HG02970 (cell line): ENCODE data around the gene C1QTNF7.

Source experiments
- ATAC-seq: cut with Tn5 transposase; IDR thresholded peaks from one replicate; pipeline ENCODE4 v1.9.1; 2021; ENCODE audit warnings: mild to moderate bottlenecking, moderate library complexity, moderate number of reproducible peaks; ENCODE audit not compliant: unreplicated experiment, low FRiP score

Gene C1QTNF7

DNA sequence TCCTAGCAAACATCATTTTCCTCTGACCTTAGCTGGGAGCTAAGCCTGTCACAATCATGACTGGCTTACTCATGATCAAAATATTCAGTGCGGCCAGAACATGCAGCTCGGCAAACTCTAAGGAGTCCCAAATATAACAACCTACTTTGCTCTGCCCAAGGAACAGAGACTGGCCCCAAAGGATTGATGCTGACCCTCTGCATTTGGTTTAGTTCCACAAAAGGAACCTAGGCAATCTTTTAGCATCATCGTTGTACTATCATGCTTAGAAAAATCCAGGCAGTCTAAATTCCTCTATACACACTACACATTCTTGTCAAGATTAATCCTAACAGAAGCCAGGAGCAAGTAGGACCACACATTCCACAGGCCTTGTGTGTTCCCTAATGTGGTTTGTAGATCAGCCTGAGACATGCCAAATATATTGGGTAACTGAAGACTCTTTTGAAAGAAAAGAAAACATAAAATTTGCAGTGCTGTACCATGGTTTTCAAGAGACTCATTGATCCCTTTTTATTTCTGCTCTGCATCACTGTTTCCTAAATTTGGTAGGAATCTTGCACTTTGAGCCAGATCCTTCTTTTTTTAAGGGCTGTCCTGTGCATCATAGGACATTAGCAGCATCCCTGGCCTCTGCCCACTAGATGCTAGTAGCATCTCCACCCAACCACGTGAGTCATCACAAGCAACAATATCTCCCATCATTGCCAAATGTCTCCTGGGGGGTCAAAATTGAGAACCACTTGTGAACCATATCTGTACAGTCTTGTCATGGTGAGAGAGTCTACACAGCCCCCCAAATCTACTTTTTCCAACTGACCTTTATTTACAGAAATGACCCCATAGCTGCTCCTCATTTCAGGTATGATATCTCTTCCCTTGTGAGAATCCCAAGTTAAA is 24.3 kb downstream of the C1QTNF7 start:
- ATAC-seq, result no peak

DNA sequence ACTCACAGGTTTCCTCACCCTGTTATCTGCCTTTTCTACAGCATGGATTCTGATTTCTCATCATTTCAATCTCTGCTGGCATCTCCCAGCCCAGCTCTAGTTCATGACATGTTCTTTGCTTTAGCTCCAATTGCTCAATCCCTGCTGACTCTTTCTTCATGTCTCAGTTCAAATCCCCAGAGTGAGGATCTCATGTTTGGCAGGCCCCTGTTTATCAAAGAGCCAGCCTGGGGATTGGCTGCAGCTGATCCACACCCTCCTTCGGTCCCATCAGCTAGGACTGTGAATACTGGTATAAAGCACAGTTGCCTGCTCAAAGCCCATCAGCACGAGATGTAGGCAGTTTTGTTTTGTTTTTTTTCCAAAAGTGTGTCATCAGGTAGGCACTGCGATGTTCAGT is 27.5 kb downstream of the C1QTNF7 start:
- no peak for ATAC-seq

DNA sequence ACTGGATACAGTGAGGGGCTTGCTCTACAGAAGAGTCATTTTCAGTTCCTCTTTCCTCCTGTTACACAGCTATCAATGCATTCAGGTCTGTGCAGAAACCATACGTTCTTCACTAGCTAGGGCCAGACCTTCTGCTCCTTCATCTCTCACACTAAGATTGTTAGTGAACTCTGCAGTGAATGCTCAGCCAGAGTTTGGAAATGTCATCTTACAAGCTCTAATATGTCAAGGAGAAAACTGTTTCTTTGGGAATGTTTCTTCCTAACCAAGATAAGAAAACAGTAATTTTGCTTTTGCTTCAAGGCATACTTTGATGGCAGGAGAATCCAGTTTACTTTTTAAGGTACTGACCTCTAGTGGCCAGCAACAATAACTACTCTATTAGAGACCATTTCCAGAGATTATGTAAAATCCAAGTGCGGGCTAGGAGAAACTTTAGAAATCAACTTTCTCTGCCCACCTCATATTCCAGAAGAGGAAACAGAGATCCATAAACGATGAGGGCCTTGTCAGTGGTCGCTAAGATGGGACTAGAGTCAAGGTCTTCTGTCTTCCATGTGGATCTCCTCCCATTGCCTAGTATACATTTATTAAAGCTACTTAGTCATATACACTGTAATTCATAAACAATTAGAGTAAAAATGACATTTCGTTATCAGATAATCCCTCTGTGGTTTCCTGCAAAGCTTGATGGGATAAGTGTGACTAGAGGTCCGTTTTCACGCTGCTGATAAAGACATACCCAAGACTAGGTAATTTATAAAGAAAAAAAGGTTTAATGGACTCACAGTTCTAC is 29.8 kb downstream of the C1QTNF7 start:
- peak; percentile 81 for ATAC-seq

DNA sequence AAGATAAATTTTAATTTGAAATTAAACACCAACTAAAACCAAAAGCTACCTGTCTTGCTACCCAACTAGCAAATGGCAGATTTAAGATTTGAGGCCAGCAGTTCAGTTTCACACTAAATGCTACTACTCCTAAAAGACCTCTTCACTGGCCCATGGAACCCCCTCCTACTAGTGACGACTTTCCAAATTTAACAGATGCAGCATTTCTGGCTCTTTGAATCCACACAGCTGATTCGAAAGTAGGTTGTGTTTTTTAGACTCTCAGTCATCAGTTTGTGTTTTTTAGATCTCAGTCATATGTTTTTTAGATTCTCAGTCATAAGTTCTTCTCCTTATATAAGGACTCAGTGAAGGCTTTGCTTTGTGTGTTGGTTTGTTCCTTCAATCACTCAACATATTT is 30.8 kb downstream of the C1QTNF7 start:
- ATAC-seq, result no peak

DNA sequence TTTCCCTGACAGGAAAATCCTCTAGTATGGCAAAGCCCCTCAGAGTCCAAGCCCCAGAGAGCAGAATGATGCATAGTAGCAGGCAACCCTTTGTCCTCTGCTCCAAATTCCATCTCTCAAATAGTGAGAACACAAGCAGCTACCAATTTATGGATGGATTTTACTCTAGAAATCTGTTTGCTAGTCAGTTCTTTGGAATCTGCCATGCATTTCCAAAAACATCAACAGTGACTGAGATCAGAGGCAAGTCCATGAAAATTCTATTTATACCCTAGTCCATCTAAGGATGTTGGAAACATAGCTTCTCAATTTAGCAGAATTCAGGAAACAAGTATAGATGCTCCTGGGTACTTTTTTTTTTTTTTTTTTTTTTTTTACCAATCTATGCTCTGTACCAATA is 31.9 kb downstream of the C1QTNF7 start:
- ATAC-seq, result no peak

DNA sequence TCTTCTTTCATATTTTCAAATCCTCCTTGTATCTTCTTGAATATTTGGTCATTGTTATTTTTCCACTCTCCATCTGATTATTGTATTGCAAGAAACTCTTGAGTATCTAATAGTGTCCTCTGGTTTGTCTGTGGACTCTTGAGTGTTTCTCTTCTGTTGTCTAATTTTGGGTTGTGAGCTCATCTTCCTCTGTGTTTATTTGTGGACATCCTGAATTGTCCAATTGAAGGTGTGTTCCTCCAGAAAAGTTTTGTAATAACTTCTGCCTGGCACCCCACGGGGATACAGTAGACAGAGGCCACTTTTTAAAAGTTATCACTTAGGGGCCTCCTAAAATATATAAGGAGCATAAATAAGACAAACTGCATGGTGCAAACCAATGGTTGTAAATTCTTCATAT is 38.8 kb downstream of the C1QTNF7 start:
- no peak for ATAC-seq

DNA sequence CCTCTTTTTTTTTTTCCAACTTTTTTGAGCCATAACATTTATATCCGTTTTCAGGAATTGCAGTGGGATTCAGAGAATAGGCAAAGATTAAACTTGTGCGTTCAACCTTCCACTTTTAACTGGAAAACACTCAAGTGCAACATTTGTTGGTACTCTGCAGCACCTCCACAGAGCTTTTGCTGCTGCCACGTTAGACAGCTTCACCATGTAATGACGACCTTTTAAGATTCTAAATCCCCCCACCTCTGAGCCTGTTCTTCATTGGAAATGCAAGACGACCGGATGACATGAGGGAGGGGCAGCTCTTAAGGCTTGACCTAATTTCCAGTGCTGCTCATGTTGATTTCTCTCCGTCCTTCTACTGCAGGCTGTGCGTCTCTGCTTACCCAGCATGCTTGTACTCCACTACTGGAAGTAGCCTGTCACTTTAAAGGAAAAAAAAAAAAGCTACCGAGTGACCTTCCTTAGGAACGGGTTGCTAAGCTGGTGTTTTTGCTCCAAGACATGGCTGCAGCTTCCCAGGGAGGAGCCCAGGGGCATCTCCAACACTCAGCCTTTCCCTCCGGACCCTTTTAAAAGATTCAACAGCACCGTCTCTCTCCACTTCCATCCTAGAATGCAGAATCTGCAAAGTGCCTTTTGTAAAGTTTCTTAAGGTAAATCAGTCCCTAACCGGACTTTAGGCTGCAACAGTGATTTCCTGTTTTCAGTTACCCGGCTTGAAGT is 41.7 kb downstream of the C1QTNF7 start, which contains the start of gene CC2D2A:
Gene CC2D2A (plus strand): TSS at position 481 of the 726 bp plus-strand sequence. CDS start 6,051 bp downstream, outside the sequence.
- no peak for ATAC-seq

DNA sequence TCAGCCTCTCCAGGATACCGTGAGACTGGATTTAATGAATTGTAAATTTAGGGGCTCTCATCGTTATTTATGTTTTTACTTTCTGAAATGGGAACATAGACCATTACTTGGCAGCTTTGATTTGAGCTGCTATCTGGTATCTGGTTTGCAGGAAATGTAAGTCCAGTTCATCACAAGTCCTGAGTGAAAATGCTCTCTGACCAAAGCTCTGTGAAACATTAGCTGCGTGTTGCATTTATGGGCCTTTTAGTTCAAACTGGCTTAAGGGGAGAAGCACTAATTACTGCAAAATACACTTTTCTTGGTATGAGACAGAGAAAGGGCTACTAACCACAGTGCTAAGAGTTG is 42.3 kb downstream of the C1QTNF7 start:
- ATAC-seq, result no peak

DNA sequence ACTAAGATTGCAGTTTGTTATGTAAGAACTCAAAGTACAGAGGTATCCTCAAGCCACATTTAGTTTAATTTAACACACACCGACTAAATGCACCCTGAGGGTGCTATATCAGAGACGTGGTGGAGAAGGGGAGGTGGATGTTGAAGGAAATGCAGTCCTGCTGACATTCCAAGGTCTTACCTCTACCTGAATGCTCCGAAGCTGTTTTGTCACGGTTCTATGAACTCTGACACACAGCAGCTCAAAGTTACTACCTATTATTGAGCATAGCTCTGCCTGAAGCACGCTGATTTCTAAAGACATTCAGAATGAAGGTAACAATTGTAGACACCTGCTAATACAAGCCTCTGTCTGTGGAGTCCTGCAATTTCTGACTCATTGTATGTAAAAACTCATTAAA is 48.6 kb downstream of the C1QTNF7 start:
- ATAC-seq, result no peak

DNA sequence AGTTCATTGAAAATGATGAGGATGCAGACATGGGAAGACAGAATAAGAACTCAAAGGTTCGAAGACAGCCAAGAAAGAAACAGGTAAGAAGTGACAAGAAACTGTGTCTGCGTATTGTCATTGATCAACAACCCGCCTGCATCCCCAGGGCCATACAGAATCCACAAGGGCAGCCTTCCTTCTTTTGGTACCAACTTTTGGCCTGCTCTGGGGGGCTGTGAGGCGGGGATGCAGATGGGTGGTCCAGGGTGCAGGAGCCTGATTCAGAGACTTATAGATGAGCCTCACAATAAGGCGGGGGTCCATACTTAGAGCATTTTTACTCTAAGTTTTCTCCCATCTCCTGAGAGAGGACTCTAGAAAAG is 50.9 kb downstream of the C1QTNF7 start:
- ATAC-seq, result no peak

DNA sequence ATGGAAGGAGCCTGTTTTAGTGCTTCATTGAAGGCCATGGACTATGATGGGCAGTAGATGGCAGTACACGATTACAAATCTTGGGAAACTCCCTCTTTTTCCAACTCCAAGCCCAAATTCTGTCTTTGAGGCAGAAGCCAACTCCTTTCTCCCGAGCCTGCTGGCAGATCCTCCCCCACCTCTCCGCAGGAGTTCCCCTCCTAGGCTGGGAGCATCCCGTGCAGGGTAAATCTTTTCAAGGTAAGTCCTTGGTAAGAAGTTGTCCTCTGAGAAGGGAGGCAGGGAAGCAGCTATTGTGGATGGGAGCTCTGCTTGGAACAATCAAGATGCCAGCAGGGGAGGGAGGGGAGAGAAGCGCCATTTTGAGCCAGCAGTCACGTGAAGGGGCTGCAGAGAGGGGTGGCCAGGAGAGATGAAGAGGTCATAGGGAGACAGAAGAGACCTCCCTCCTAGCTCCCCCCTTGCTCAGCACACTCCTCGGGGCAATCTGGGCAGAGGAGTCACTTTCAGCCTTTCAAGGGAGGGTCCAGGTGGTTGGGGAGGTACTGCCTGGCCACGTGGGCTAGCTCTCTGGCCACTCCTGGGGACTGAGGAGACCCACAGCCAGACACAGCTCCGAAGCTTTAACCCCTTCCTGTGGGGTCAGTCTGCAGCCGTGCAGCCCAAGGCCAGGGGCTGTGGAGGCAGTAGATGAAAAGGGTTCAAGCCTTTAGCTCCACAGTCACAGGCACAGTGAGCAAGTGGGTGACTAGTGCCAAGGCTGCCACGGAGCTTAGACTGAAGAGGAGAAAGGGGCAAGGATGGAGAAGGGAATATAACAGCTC is 51.5 kb downstream of the C1QTNF7 start:
- ATAC-seq, result no peak

DNA sequence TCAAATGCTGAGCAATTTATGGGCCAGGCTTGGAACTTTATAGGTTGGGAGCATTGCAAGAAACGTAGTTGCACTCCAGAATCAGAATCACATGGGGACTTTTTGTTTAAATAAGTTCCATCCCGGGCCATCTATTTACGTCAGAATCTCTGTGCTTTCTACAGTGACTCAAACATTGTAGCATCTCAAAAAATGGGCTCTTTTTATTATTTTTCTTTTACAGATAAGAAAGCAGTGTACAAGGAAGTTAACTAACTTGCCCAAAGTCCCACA is 52.0 kb downstream of the C1QTNF7 start:
- no peak for ATAC-seq

DNA sequence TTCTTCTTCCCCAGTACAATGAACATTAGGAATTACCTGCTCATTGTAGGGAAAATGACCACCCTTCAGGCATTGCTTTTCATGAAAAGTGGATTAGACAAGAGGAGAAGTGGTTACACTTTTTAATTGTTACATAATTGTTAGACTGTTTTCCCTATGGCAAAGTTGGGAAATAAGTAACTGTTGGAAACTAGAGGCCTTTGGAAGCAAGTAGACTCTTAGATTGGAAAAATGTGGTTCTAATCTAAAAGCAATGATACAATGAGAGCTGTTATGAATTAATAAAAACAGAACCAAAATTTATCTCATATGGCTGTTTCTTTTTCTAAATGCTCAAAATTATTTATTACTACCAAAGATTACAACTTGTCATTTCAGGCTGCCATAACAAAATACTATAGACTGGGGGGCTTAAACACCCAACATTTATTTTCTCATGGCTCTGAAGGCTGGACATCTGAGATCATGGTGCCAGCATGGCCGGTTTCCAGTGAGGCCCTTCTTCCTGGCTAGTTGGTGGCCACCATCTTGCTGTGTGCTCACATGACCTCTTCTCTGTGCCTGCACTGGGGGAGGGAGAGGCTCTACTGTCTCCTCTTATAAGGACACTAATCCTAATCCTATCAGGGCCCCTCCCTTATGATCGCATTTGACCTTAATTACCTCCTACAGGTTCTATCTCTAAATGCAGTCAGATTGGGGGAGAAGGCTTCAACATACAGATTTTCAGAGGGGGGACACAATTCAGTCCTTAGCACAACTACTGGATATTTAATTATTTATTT is 54.3 kb downstream of the C1QTNF7 start:
- no peak for ATAC-seq

DNA sequence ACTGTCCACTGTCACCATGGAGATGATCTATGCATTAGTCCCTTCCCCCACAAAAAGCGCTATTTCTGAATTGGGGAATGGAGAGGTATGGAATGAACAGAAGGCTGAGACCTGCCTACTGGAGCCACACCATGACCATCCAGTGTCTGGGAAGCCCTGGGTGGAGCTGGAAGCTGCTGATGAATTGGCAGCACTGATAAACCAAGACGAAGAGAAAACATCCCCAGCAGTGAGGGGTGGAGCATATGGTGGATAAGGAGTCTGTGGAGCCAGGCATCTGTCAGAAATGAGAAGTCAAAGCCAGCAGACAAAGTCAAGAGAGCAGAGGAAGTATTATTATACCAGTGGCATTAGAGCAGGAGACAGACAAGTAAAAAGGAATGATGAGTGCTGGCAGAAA is 55.0 kb downstream of the C1QTNF7 start:
- no peak for ATAC-seq

DNA sequence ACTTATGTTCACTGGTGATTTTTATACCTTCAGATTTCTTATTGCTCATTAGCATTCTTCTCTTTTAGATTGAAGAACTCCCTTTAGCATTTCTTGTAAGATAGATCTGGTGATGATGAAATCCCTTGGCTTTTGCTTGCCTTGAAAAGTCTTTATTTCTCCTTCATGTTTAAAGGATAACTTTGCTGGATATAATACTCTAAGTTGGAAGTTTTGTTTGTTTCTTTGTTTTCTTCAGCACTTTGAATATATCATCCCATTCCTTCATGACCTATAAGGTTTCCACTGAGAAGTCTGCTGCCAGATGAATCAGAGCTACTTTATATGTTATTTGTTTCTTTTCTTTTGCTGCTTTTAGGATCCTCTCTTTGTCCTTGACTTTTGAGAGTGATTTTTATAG is 60.3 kb downstream of the C1QTNF7 start:
- no peak for ATAC-seq

DNA sequence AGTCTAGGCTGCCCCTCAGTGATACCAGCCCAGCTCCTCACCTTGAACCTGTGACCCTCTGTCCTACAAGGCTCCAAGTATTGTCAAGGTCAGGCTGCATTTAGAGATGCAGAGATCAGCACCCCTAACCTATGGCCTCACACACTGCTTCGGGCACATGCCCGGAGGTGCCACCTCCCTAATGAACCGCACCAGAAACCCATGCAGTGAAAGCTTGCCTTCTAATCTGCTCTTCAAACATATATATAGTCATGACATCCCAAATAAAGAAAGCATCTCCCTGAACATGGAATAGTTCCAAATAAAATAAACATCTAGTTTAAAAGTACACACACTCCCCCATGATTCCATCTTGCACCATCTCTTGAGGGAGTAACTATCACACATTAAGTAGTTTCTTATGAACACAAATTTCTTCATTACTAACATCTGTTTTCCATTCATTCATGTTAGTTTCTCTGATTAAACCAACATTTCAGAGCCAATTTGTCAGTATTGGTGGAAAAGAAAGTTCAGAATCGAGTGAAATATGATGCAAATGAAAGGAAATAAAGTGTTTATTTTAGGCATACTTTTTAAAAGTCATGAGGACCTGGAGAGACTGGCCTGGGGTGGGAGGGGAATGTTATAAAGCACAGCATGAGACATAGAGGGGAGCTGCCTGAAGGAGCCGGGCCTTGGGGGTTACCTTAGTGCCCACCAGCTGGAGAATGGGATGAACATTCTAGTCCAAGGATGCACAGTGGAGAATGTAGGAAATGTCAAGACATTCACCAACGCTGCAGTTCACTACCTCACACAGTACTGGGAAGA is 61.0 kb downstream of the C1QTNF7 start:
- no peak for ATAC-seq

DNA sequence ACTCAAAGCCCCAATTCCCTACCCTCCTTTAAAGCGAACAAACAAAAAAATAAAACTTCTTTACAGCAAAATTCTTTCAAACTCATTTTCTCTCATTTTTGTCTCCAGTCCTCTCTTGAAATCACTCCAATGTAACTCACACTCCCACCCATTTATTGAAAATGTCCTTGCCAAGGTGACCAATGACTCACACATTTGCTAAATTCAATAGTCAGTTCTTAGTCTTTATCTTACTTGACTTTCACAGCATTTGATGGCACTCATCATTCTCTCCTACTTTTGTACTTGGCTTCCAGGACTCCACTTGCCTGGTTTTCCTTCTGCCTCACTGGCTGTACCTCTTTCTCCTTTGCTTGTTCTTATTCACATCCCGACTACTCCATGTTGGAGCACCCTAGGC is 61.7 kb downstream of the C1QTNF7 start:
- ATAC-seq, result no peak

DNA sequence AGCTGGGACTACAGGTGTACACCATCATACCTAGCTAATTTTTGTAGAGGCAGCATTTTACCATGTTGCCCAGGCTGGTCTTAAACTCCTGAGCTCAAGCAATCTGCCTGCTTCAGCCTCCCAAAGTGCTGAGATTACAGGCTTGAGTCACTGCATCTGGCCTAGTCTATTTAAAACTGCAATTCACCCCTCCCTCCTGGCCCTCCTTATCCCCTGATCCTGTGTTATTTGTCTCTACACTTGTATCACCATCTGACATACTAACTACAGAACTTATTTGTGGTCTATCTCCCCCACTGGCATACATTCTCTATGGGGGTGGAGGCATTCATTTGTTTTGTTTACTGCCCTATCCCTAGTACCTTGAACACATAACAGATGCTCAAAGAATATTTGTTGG is 65.6 kb downstream of the C1QTNF7 start:
- no peak for ATAC-seq

DNA sequence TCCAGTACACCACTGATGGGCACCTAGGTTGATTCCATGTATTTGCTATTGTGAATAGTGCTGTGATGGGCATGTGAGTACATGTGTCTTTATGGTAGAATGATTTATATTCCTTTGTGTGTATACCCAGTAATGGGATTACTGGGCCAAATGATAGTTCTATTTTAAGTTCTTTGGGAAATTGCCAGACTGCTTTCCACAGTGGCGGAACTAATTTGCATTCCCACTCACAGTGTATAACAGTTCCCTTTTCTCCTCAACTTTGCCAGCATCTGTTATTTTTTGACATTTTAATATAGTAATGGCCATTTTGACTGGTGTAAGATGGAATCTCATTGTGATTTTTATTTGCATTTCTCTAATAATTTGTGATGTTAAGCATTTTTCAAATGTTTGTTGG is 67.8 kb downstream of the C1QTNF7 start:
- ATAC-seq, result no peak
